GM10266 (cell line): Measurements from ENCODE around the gene ZNF718.
A peak's percentile ranks its signal among the peaks of the same experiment; 100 is the strongest.
"Not testable (repeated sequence)": the region's sequence is repeated elsewhere in the genome, so short reads cannot be mapped to it uniquely, and the experiment has no call there.

ENCODE experiments used
- DNase-seq: peaks from one replicate; pipeline ENCODE4 v3.0.0; 2012; ENCODE audit errors: extremely low spot score
- CTCF ChIP-seq: IDR thresholded peaks from 2 replicates; pipeline ENCODE4 v1.5.1; 2012; ENCODE audit warnings: mild to moderate bottlenecking, low read depth; ENCODE audit not compliant: control insufficient read depth, insufficient read depth; ENCODE audit errors: missing control alignments

ZNF718 gene

GRCh38 chr4:124275-125081 is at the start of gene ZNF718:
Gene ZNF718 (plus strand): TSS chr4:124501. CDS start chr4:124671, 170 bp downstream.
- DNase-seq, result peak; percentile 94
- TF ChIP-seq CTCF, result no peak

GRCh38 chr4:85951-86350 is 38.4 kb upstream of the ZNF718 start:
- no peak for DNase-seq
- no peak for TF ChIP-seq CTCF

GRCh38 chr4:86559-87324 is 37.6 kb upstream of the ZNF718 start:
- not testable (repeated sequence) for DNase-seq

- no peak for DNase-seq
- TF ChIP-seq CTCF, result no peak
Observed at GRCh38 chr4:98386-98785, 25.9 kb upstream of the ZNF718 start.

GRCh38 chr4:99863-100262 is 24.4 kb upstream of the ZNF718 start:
- no peak for TF ChIP-seq CTCF
- DNase-seq, result no peak

GRCh38 chr4:107083-107443 is 17.2 kb upstream of the ZNF718 start:
- DNase-seq, result no peak
- no peak for TF ChIP-seq CTCF

GRCh38 chr4:107444-108429 is 16.6 kb upstream of the ZNF718 start:
- peak; percentile 18 for DNase-seq
- no peak for TF ChIP-seq CTCF
